ENCODE measurements around the gene BLOC1S5. TPM values are rescaled to one million over a fixed set of nuclear protein-coding genes. Genes with fewer than 3 reads are reported as not detected.

The BLOC1S5 gene
- total RNA-seq, 2 experiments from 2014 or later = 18.3 to 23.8 TPM

DNA sequence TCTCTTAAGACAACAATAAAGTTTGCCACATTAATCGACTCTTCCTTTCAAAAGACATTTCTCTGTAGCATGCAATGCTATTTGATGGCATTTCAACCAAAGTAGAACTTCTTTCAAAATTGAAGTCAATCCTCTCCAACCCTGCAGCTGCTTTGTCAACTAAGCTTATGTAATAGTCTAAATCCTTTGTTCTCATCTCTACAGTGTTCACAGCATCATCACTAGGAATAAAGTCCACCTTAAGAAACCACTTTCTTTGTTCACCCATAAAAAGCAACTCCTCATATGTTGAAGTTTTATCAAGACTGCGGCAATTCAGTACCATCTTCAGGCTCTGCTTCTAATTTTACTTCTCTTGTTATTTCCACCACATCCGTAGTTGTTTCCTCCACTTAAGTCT lies 11.5 kb upstream of the BLOC1S5 start:
- Mint-ChIP-seq H3K27me3 (no peaks in the 10 kb centered on the region), H3K27ac (no peak overlapping the region), H3K4me3 (no peak overlapping the region), H3K9me3 (no peaks in the 10 kb centered on the region), H3K4me1 (ENCODE audit: low read depth) (peaks cover 13% of the 10 kb centered on the region), H3K36me3 (peaks cover 20% of the 10 kb centered on the region)
- DNase-seq = no peak
- ChIA-PET CTCF (no interaction called here), POLR2A (no interaction called here)
- intact Hi-C loops (cut with micrococcal nuclease) = no loop called here

DNA sequence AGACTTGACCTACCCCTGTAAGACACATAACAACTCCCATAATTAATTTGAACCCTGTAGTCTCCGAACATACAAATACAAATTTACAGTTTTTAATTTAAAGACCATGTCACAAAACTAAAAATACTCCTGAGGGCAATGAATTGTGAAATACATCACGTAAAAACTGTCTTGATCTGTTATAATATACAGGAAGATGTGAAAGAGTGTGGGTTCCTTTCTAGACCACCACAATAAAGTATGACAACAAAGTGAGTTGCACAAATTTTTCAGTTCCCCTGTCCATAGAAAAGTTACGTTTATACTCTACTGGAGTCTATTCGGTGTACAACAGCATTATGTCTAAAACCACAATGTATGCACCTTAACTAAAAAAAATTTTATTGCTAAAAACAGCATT lies 11.0 kb upstream of the BLOC1S5 start:
- POLR2A ChIA-PET = no interaction called here
- H3K27ac Mint-ChIP-seq = no peak overlapping the region

DNA sequence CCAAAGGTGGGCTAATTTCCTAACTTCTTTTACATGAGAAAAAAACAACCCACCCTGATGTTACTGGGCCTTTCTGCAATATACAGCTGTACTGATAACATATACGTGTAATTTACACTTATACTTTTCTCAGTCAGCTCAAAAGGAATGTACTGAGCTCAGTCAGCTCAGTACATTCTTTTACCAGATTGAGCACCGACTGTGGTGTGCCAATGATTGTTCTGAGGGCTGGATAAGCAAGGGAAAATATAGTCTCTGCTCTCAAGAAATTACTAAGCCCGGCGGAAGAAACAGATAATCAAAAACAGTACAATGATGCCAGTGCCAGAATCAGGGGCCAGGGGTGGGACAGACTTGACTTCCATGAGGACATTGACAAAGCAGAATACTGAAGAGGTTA lies 10.0 kb upstream of the BLOC1S5 start:
- H3K9me3 Mint-ChIP-seq = no peaks in the 10 kb centered on the region
- DNase-seq = no peak
- peaks cover 5% of the 10 kb centered on the region for H3K4me1 Mint-ChIP-seq (ENCODE audit: low read depth)
- ChIA-PET POLR2A (interaction anchor here (0.9 kb wide), 1 partner anchor 10 kb away, joined by 3 read pairs; the partner anchor contains the start of gene BLOC1S5), CTCF (interaction anchor here (1.0 kb wide), 1 partner anchor 145 kb away, joined by 3 read pairs; no protein-coding TSS in a partner anchor)
- no peak overlapping the region for H3K4me3 Mint-ChIP-seq
- intact Hi-C loops (cut with micrococcal nuclease) = no loop called here
- no peak overlapping the region for H3K27ac Mint-ChIP-seq
- H3K36me3 Mint-ChIP-seq = peaks cover 11% of the 10 kb centered on the region
- H3K27me3 Mint-ChIP-seq = no peaks in the 10 kb centered on the region

More for the DNA sequence above, 11.0 kb upstream of the BLOC1S5 start:
- Mint-ChIP-seq H3K4me3 (no peak overlapping the region), H3K9me3 (no peaks in the 10 kb centered on the region), H3K4me1 (ENCODE audit: low read depth) (peaks cover 10% of the 10 kb centered on the region), H3K36me3 (peaks cover 17% of the 10 kb centered on the region), H3K27me3 (no peaks in the 10 kb centered on the region)
- DNase-seq = no peak
- CTCF ChIA-PET = no interaction called here
- intact Hi-C loops (cut with micrococcal nuclease) = no loop called here

DNA sequence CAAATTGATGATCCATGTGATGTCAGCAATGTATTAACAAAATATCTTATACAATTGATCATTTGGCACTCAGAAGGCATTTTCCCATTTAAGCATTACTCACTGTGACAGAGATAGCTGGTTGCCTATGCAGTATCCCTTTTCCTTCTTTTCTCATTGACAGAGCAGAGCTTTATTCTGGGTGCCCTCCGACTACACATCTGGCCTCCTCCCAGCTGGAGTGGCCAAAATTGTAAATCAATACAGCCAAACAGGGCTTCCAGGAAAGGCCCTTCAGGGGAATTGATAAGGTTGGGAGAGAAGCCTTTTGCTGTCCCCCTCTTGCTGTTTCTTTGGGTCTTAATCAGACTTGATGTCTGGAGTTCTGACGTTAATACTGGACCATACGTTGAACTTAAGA lies 9.6 kb upstream of the BLOC1S5 start:
- no peaks in the 10 kb centered on the region for H3K27me3 Mint-ChIP-seq
- intact Hi-C loops (cut with micrococcal nuclease) = no loop called here
- POLR2A ChIA-PET = interaction anchor here (0.9 kb wide), 1 partner anchor 9 kb away, joined by 3 read pairs; the partner anchor contains the start of gene BLOC1S5
- H3K36me3 Mint-ChIP-seq = peaks cover 11% of the 10 kb centered on the region
- CTCF ChIA-PET = interaction anchor here (1.0 kb wide), 1 partner anchor 146 kb away, joined by 3 read pairs; no protein-coding TSS in a partner anchor
- no peaks in the 10 kb centered on the region for H3K9me3 Mint-ChIP-seq
- no peak overlapping the region for H3K27ac Mint-ChIP-seq
- H3K4me3 Mint-ChIP-seq = no peak overlapping the region
- H3K4me1 Mint-ChIP-seq (ENCODE audit: low read depth) = peaks cover 5% of the 10 kb centered on the region
- no peak for DNase-seq

DNA sequence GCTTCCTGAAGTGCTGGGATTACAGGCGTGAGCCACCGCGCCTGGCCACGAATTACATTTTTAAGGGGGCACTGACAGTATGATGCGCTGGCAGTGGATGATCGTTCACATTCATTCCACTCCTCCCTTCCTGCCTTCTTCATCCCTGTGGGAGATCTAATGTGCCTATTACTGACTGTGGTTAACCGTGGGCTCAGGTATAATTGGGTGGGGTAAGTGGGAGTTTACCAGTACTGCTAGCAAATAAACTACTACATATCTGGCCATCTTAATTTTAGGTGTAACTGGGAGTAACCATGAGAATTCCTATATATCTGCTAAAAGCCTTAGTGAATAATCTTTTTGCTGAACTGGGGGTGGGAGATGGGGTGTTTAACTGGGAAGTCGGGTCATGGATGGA lies 6.5 kb upstream of the BLOC1S5 start:
- H3K27me3 Mint-ChIP-seq = no peaks in the 10 kb centered on the region
- peaks cover 3% of the 10 kb centered on the region for H3K4me1 Mint-ChIP-seq (ENCODE audit: low read depth)
- H3K36me3 Mint-ChIP-seq = peaks cover 2% of the 10 kb centered on the region
- H3K27ac Mint-ChIP-seq = no peak overlapping the region
- H3K9me3 Mint-ChIP-seq = no peaks in the 10 kb centered on the region
- H3K4me3 Mint-ChIP-seq = no peak overlapping the region
- CTCF ChIA-PET = no interaction called here
- POLR2A ChIA-PET = no interaction called here
- DNase-seq = no peak
- intact Hi-C loops (cut with micrococcal nuclease) = no loop called here

DNA sequence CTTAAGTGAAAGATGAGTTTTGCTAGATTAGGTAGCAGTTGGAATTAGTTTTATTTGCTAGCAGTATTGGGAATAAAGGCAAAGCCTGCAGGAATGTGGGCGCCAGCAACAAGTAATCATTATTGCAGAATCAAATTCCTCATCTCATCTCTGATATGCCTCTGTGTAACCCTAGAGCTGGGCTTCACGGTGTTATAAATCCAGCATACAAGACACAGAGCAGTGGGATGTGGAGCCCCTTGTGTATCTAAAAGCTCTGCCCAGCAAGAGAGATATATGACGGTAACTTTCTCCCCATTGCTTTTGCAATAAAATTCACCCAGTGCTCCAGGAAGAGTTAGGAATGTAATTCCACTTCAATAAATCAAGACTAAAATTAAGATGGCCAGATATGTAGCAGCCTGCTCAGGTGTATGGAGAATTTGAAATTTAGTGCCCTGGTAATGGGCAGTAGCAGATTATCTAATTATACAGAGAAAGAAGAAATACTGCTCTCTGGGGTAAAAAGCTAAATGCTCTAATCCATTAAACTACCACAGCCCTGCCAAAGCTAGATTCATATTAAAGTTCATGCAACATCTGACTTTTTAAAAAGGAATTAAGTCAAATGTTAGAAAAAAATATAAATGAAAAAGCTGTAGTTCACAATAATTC lies 5.6 kb upstream of the BLOC1S5 start:
- Mint-ChIP-seq H3K27ac (no peak overlapping the region), H3K4me1 (ENCODE audit: low read depth) (peaks cover 13% of the 10 kb centered on the region), H3K4me3 (no peak overlapping the region), H3K9me3 (no peaks in the 10 kb centered on the region), H3K36me3 (no peaks in the 10 kb centered on the region), H3K27me3 (no peaks in the 10 kb centered on the region)
- POLR2A ChIA-PET = interaction anchor here (0.8 to 0.9 kb wide), 2 partner anchors 33 to 777 kb away, joined by 3 to 4 read pairs; partner anchors contain the start of gene EEF1E1
- DNase-seq = no peak
- intact Hi-C loops (cut with micrococcal nuclease) = no loop called here
- CTCF ChIA-PET = interaction anchor here (0.8 kb wide), 2 partner anchors 150 to 347 kb away, joined by 3 to 4 read pairs; no protein-coding TSS in a partner anchor

DNA sequence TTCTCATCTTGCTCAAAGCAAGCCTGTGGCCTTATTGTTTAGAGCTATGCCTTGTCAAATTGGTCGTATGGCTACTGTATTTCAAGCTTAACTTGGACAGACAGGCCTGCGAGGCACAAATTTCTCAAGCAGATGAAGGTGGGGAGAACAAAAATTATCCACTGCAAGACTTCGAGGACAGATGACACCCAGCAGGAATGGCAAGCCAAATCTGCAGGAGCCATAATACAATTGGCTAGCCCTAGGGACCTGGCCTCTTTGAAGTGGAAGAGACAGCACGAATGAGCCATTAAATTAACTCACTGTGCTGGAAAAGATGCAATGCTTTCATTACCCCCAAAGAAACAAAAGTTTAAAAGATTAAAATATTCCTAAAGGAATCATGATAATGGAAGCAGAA lies 5.0 kb upstream of the BLOC1S5 start:
- no peak for DNase-seq
- CTCF ChIA-PET = no interaction called here
- Mint-ChIP-seq H3K4me3 (no peak overlapping the region), H3K9me3 (no peaks in the 10 kb centered on the region), H3K27ac (no peak overlapping the region), H3K27me3 (no peaks in the 10 kb centered on the region), H3K36me3 (no peaks in the 10 kb centered on the region), H3K4me1 (ENCODE audit: low read depth) (peaks cover 17% of the 10 kb centered on the region)
- POLR2A ChIA-PET = no interaction called here
- intact Hi-C loops (cut with micrococcal nuclease) = no loop called here

DNA sequence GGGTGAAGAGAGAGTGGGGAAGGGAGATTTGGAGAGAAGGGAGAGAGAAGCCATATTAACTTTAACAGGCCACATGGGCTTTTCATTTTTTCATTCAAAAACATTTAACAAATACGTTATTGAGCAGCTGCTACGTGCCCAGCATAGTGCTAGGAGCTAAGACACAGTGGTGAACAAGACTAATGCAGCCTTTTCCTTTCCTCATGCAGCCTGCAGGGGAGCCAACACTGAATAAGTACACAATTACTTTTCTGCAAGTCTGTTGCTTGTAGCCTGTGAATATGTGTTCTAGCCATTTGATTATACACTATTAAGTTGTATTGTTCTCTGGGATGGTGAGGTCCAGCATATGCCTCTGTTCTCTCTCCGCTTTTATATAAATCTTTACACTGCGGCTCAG lies 1.9 kb upstream of the BLOC1S5 start:
- H3K36me3 Mint-ChIP-seq = no peaks in the 10 kb centered on the region
- ChIA-PET POLR2A (interaction anchor here (0.6 to 3.8 kb wide), 4 partner anchors 11 to 949 kb away, joined by 3 to 38 read pairs (median 3); partner anchors contain the start of gene EEF1E1), CTCF (interaction anchor here (0.7 to 1.4 kb wide), 4 partner anchors 14 to 257 kb away, joined by 3 to 4 read pairs (median 3); partner anchors contain the start of gene EEF1E1)
- H3K4me3 Mint-ChIP-seq = no peak overlapping the region
- H3K27me3 Mint-ChIP-seq = no peaks in the 10 kb centered on the region
- intact Hi-C loops (cut with micrococcal nuclease) = no loop called here
- DNase-seq = no peak
- H3K9me3 Mint-ChIP-seq = no peaks in the 10 kb centered on the region
- peaks cover 24% of the 10 kb centered on the region for H3K4me1 Mint-ChIP-seq (ENCODE audit: low read depth)
- H3K27ac Mint-ChIP-seq = peak overlapping the region; percentile 96

DNA sequence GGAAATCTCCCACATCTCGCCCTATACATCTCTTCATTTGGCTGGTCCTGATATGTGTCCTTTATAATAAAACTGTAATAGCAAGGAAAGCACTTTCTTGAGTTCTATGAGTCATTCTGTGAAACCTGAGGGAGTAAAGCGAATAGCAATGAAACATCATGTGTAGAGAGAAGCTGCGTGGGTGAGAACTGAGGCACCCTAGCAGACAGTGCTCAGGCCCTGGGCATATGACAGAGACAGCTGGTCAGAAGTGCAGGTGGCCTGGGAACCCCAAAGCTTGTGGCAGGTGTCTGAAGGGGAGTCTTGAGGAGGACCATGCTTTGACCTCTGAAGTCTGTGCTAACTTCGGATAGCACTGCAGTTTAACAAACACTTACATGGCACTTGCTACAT lies 1.3 kb upstream of the BLOC1S5 start:
- ChIA-PET CTCF (interaction anchor here (0.7 to 2.8 kb wide), 4 partner anchors 14 to 256 kb away, joined by 3 to 19 read pairs (median 4); partner anchors contain the start of gene EEF1E1), POLR2A (interaction anchor here (0.6 to 3.8 kb wide), 4 partner anchors 21 to 154 kb away, joined by 3 to 38 read pairs (median 3); partner anchors contain the start of gene EEF1E1)
- Mint-ChIP-seq H3K4me3 (peak overlapping the region; percentile 94), H3K27me3 (no peaks in the 10 kb centered on the region), H3K36me3 (no peaks in the 10 kb centered on the region), H3K27ac (peak overlapping the region; percentile 96), H3K4me1 (ENCODE audit: low read depth) (peaks cover 24% of the 10 kb centered on the region), H3K9me3 (no peaks in the 10 kb centered on the region)
- peak; percentile 69 for DNase-seq
- intact Hi-C loops (cut with micrococcal nuclease) = loop anchor here (1.0 to 2.0 kb wide), 4 partner anchors 153 to 475 kb away; partner anchors contain the start of genes SNRNP48 and TXNDC5

DNA sequence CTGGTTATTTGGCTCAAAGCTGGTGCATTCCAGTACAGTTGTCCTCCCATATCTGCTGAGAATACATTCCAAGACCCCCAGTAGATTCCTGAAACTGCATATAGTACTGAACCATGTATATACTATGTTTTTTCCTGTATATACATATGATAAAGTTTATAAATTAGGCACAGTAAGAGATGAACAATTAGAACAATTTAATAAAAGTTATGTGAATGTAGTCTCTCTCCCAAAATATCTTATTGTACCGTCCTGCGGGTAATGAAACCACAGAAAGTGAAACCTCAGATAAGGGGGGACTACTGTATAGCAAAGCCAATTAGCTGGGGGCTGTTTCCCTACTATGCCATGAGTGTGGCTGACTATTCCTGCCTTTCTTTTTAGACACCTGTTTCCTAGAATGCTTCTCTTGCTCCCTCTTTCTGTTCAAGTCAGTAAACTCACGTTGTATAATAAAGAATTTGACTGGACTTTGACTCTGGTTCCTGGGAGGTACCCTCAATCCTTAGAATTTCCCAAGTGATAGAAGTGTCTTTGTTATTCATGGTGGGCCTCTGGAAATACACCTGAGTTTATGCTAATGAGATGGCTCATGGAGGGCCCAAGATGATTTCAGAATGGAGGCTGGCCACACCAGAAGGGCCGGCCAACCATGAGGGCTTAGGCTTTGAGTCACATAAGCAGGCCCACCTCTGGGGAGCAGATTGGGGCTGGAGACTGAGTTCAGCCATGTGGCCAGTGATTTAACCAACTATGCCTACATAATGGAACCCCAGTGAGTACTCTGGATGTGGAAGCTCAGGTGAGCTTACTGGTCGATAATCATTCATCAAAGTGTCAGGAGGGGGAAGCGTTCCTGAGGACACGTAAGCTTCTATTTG lies 689 bp upstream of the BLOC1S5 start:
- CTCF ChIA-PET = interaction anchor here (0.6 to 2.8 kb wide), 3 partner anchors 37 to 154 kb away, joined by 3 to 19 read pairs (median 3); partner anchors contain the start of gene EEF1E1
- Mint-ChIP-seq H3K27ac (peak overlapping the region; percentile 96), H3K36me3 (peaks cover 3% of the 10 kb centered on the region), H3K4me3 (peak overlapping the region; percentile 94), H3K4me1 (ENCODE audit: low read depth) (peaks cover 24% of the 10 kb centered on the region), H3K27me3 (no peaks in the 10 kb centered on the region), H3K9me3 (no peaks in the 10 kb centered on the region)
- intact Hi-C loops (cut with micrococcal nuclease) = loop anchor here (1.0 to 2.0 kb wide), 9 partner anchors 21 to 752 kb away; partner anchors contain the start of genes CAGE1, EEF1E1, RIOK1 and SLC35B3
- POLR2A ChIA-PET = interaction anchor here (0.6 to 3.8 kb wide), 4 partner anchors 9 to 37 kb away, joined by 3 to 38 read pairs (median 3); partner anchors contain the start of gene EEF1E1
- DNase-seq = peak; percentile 21

DNA sequence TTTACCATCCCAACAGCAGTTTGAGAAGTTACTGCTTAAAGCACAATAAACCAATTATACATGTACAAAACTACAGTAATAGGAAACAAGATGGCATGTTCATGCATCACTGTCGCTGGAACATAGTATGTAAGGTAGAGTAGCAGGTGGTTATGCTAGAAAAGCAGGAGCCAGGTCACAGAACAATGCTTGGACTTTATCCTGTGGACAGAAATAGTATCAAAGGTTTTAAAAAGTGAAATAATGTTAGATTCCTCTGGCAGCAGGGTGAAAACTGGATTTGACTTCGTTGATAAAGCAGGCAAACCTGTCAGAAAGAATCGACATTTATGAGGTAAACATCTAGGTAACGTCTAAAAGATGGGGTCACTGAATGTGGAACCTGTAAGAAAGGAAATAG lies 2.5 kb downstream of the BLOC1S5 start:
- intact Hi-C loops (cut with micrococcal nuclease) = no loop called here
- Mint-ChIP-seq H3K27ac (no peak overlapping the region), H3K4me3 (no peak overlapping the region), H3K4me1 (ENCODE audit: low read depth) (peaks cover 24% of the 10 kb centered on the region), H3K27me3 (no peaks in the 10 kb centered on the region), H3K36me3 (peaks cover 14% of the 10 kb centered on the region), H3K9me3 (no peaks in the 10 kb centered on the region)
- ChIA-PET CTCF (no interaction called here), POLR2A (no interaction called here)
- DNase-seq = no peak

DNA sequence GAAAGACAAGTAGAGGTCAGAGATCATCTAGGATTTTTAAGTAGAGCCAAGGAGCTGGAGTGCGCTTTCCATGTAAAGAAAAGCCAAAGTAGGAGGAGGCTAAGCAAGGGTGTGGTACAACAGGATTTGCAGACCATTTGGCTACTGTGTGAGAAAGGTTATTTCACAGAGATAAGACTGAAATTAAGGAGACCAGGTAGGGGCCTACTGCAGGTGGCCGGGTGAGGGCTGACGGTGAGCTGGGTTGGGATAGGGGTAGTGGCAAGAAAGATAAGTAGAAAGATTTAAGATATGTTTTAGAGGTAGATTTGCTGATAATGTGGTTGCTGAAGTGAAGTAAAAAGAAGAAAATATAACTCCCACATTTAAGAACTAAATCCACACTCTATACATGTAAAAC lies 3.8 kb downstream of the BLOC1S5 start:
- peaks cover 20% of the 10 kb centered on the region for H3K36me3 Mint-ChIP-seq
- no peaks in the 10 kb centered on the region for H3K9me3 Mint-ChIP-seq
- H3K27me3 Mint-ChIP-seq = no peaks in the 10 kb centered on the region
- ChIA-PET POLR2A (interaction anchor here (0.6 kb wide), 1 partner anchor 19 kb away, joined by 3 read pairs; no protein-coding TSS in a partner anchor), CTCF (interaction anchor here (0.7 to 4.1 kb wide), 4 partner anchors 18 to 336 kb away, joined by 3 to 48 read pairs (median 3); partner anchors contain the start of gene BMP6)
- no peak overlapping the region for H3K4me3 Mint-ChIP-seq
- no peak for DNase-seq
- H3K27ac Mint-ChIP-seq = no peak overlapping the region
- peaks cover 17% of the 10 kb centered on the region for H3K4me1 Mint-ChIP-seq (ENCODE audit: low read depth)
- intact Hi-C loops (cut with micrococcal nuclease) = no loop called here

All from activated CD4-positive, alpha-beta memory T cell treated with anti-CD3 and anti-CD28 coated beads for 36 hours (primary cell).